GM21529 (cell line): ENCODE measurements around the gene GP5.

Source experiments
- ATAC-seq: cut with Tn5 transposase; IDR thresholded peaks from one replicate; pipeline ENCODE4 v1.9.1; 2021; ENCODE audit not compliant: unreplicated experiment

The GP5 gene

GRCh38 chr3:194377708-194378107, 21.4 kb downstream of the GP5 start:
- no peak for ATAC-seq

GRCh38 chr3:194376241-194376560, 22.9 kb downstream of the GP5 start:
- no peak for ATAC-seq

- no peak for ATAC-seq
Observed at GRCh38 chr3:194375473-194376240, 23.4 kb downstream of the GP5 start.

- ATAC-seq: no peak
Observed at GRCh38 chr3:194374935-194375334, 24.1 kb downstream of the GP5 start.

GRCh38 chr3:194373899-194374298, 25.2 kb downstream of the GP5 start:
- ATAC-seq: no peak

GRCh38 chr3:194373028-194373427, 26.0 kb downstream of the GP5 start:
- ATAC-seq: no peak

GRCh38 chr3:194370753-194371152, 28.3 kb downstream of the GP5 start:
- ATAC-seq: no peak

GRCh38 chr3:194369522-194370279, 29.4 kb downstream of the GP5 start, which contains the start of gene LRRC15:
Gene LRRC15, minus strand, starts transcription at chr3:194369743. Its CDS starts 8,700 bp downstream, at chr3:194361043.
- ATAC-seq: no peak

- ATAC-seq: no peak
Observed at GRCh38 chr3:194368918-194369317, 30.1 kb downstream of the GP5 start.

- no peak for ATAC-seq
Observed at GRCh38 chr3:194367992-194368841, 30.8 kb downstream of the GP5 start.

- no peak for ATAC-seq
Observed at GRCh38 chr3:194365978-194366490, 33.0 kb downstream of the GP5 start.

GRCh38 chr3:194365526-194365925, 33.5 kb downstream of the GP5 start:
- ATAC-seq: no peak

- no peak for ATAC-seq
Observed at GRCh38 chr3:194364652-194365434, 34.2 kb downstream of the GP5 start.

- ATAC-seq: no peak
Observed at GRCh38 chr3:194364314-194364651, 34.8 kb downstream of the GP5 start.

- ATAC-seq: no peak
Observed at GRCh38 chr3:194360568-194360967, 38.5 kb downstream of the GP5 start.

- ATAC-seq: no peak
Observed at GRCh38 chr3:194357681-194358080, 41.4 kb downstream of the GP5 start.

- no peak for ATAC-seq
Observed at GRCh38 chr3:194355379-194355778, 43.7 kb downstream of the GP5 start.

- no peak for ATAC-seq
Observed at GRCh38 chr3:194354315-194354714, 44.8 kb downstream of the GP5 start.

- no peak for ATAC-seq
Observed at GRCh38 chr3:194352667-194353246, 46.3 kb downstream of the GP5 start.

GRCh38 chr3:194351952-194352536, 47.0 kb downstream of the GP5 start:
- no peak for ATAC-seq
